ENCODE measurements around the gene IL17REL.

The IL17REL gene

GRCh38 chr22:50020606-50021005 is 8.0 kb upstream of the IL17REL start:
- no peak for DNase-seq

DNA sequence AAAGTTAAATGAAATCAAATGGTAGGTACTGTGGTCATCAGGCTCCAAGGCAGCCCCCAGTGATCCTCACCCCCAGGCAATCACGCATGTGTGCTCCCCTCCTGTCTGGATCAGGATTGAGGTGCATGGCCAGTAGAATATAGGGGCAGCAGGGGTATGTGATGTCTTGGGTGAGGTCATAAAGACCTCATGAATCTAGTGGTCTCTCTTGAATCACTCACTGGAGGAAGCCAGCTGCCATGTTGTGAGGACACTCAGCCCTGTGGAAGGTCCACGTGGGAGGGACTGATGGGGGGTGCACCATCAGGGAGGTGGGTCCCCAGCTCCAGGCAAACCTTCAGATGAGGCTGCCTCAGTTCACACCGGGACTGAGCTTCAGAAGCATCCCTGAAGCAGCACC is 6.8 kb upstream of the IL17REL start:
- no peak for DNase-seq

DNA sequence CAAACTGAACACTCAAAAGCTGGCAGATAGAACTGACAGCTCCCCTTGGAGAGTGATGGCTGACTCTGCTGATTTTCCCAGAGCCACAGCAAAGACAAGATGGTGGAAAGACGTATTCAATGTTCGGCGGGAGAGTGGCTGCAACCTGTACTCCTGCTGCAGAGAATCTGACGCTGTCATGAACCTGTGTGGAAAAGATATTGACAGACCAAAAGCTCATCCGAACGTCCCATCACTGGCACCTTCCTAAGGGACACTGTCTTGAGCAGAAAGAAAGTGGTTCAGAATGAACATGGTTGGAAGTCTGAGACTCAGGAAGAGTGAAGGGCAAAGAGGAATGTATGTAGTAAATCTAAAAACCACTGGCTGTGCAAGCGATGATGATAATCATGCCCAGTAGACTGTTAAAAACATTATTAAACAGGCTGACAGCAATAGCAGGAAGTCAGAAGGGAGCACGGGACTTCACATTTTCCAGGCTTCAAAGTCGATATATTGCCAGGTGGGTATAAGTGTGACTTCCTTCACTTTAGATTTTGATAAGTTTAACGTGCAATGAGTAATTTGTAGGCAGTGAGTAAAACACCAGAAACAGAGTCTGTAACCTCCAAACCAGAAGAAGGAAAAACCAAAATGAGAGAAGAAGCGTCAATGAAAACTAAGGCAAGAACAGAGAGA is 6.2 kb upstream of the IL17REL start:
- DNase-seq = no peak

- no peak for DNase-seq
Observed at GRCh38 chr22:50017701-50018224, 5.2 kb upstream of the IL17REL start.

DNA sequence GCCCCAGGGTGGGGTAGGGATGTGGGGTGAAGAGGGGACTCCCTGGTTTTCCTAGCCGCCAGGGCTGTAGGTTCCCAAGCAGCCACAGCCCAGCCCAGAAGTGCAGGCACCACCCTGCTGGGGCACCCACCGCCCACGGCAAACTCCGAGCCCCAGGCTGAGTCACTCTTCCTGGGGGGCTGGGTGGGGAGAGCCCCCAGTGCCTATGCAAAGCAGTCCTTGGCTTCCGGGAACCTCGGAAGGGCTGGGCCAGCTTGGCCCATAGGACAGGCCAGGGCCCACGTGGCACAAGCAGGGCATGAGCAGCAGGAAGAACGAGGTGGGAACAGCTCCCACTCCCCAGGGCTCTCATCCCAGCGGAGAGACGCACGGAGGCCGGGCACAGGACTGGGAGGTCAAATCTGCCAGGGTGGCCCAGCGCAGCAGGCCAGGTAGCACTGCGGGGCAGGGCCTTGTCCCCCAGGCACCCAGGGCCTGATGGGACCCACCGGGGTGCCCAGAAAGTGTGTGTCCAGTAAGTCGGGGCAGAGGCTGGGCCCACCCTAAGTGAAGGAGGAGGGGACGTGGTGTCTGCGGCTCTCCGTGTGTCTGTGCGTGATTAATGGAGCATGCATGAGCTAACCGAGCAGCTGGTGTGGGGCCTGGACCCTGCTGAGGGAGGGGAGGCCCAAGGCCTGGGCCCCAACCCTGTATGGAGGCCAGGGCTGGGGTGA is 4.6 kb upstream of the IL17REL start:
- no peak for DNase-seq

DNA sequence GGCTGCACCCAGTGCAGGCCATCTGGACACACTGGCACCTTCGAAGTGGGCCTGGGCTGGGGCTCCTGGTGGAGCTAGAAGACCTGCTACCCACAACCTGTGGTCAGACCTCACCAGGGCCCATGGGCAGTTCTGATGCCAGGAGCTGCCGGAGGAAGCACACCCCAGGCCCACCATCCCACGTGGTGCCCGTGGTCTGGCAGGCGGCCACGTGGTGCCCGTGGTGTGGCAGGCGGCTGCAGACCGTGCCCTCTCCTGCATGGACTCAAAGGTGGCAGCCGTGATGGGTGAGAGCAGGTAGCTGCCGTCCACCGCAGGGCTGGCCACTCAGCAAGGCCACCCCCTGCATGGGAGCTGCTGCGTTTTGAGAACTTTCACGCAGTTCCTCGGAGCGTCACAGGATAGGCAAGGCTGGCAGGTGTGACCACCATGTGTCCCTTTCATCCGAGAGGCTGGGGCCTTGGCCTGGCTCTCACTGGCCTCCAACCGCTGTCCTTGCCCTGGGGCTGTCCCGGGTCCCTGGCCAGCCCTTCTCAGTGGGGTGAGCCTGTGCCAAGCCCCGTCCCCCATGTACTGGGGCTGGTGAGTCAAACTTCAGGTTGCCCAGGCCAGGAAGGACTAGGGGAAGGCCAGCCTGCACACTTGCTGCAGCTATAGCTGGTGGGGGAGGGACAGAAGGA is 3.9 kb upstream of the IL17REL start:
- no peak for DNase-seq

- DNase-seq = no peak
Observed at GRCh38 chr22:50015451-50016307, 3.1 kb upstream of the IL17REL start.

DNA sequence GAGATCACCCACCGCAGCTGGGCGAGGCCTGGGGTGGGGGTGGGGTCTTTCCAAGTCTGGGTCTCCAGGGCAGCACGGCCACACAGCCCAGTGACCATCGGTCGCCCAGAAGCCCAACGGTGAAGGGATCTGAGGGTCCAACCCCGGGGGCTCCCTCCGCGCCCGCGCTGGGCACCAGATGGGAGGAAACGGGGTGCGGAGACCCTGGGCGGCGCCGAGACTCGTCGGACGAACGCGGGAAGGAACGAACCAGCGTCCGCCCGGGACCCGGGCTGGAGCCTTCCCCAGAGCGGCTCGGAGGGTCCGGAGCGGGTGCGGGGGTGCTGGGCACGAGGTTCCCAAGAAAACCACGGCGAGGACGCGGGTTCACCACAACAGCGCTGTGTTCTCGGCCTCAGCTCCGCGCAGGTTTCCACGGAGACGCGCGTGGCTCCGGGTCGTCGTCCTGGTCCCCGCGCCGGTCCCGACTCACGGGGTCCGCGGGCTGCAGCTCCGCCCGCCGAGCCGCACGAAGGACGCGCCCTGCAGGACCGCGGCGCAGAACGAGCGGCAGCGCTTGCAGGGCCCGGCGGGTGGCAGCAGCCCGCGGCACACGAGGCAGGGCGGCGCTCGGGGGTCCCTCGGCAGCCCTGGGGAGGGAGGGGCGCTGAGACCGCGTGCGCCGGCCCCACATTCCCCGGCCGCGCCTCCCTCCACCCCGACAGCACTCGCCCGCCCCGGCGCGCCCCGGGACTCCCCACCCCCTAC is 2.3 kb upstream of the IL17REL start:
- no peak for DNase-seq

GRCh38 chr22:50014053-50014501 is 1.5 kb upstream of the IL17REL start:
- DNase-seq = no peak

DNA sequence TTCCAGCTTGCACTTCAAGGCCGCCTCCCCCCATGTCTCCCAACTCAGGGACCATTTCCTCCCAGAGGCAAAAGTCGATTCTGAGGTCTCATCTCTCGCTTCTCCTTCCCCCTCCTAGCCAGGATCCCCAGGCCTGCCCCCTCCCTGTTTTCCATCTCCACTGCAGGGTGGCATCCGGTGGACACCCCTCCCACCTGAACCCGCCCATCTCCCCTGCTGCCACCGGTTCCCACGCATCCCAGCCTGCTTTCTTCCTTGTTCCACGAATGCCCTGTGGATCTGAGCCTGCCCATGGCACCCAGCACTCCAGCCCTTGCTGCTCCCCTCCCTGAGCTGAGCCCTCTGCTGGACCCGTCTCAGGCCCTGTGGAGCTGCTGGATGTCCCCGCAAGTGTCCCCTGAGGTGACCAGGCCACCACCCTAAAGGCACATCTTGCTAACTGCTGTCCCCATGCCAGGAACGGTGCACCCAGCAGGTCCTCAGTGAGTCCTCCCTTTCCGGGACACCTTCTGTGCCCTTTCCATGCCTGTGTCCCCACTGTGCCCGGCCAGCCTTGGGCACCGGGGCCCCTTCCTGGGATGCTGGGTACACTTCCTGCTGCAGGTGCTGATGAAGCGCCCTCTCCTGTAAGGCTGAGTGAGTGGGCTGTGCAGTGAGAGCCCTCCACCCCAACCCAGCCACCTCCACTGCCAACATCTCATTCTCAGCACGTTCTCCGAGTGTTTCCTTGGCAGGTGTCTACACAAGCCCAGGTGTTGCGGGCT is 936 bp downstream of the IL17REL start:
- DNase-seq = no peak

DNA sequence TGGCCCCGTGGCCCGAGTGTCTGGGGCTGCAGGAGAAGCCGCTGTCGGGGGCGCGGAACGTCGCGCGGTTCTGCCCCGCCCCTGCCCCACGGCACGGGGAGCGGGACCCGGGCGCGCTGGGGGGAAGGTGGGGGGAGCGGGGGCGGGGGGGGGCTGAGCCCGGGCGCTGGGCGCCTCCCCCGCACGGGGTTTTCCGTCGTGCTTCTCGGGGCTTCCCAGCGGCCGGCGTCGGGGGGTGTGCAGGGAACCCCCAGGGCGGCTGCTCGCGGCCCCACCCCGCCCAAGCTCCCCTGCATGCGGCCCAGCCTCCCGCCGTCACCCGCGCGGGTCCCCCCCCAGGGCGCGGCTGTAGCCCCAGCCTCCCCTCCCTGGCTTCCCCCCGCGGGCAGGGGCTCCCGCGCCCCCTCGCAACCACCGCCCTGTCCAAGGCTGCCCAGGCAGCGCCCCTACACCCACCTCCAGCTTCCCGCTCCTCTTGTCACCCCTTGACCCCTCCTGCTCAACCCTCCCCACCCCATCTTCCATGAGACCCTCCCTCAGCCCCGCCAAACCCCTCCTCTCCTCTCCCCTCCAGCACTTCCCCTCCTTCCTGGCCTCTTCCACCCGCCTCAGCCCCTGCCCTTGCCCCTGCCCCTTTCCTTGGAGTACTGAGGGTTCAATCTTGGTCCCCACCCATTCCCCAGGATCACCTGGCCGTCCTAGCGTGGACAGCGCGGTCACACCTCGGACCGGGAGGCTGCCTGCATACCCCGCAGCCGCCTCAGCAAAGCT is 1.7 kb downstream of the IL17REL start:
- DNase-seq = no peak

GRCh38 chr22:50009765-50010675 is 2.5 kb downstream of the IL17REL start:
- DNase-seq = no peak

DNA sequence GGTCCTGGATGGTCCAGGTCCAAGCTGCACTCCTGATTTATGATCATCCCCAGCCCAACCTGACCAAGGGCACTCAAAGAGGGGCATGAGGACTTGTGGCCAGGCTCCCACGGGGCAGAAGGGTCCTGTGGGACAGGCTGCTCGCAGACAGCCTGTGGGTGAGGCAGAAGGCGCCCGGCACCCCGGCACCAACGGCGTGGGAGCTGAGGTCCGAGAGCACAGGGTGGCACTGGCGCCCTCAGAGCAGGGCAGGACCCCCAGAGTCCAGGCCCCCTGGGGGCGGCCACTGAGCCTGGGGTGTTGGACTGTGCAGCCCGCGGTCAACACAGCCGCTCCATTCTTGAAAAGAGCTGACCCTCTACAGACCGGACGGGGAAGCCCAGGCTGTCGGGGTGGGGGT is 3.3 kb downstream of the IL17REL start:
- DNase-seq = no peak

GRCh38 chr22:50008151-50009040 is 4.2 kb downstream of the IL17REL start:
- no peak for DNase-seq

- no peak for DNase-seq
Observed at GRCh38 chr22:50007057-50007511, 5.5 kb downstream of the IL17REL start.

DNA sequence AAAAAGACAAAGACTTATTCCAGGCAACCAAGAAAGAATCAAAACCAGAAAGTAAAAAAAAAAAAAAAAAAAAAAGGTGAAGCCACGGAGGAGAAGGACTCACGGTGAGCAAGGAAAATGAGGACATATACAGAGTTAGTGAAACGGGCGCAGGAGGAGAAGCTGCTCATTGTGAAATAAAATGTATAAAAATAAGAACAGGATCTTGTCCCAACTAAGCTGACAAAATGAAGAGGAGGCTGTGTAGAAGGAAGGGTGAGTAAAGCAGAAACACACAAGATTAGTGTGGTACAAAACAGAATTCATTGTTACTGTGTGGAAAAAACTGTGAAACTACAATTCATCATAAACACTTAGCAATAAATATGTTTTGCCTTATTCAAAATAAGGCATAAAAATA is 7.6 kb downstream of the IL17REL start:
- no peak for DNase-seq

GRCh38 chr22:50002791-50003190 is 9.8 kb downstream of the IL17REL start:
- no peak for DNase-seq
